Heart left ventricle (tissue), 16 donors: Measurements from ENCODE around the gene SDR42E2. TPM values are rescaled to one million over a fixed set of nuclear protein-coding genes. Genes with fewer than 3 reads are reported as not detected.

Experiments
- ATAC-seq, 4 donors: fragments of 200-7000 bp; cut with Tn5 transposase; one replicate each; pipeline ENCODE4 v1.9.1; 2020 to 2022; ENCODE audit warnings: moderate library complexity in 4 of 4, mild to moderate bottlenecking in 3 of 4, moderate number of reproducible peaks in 1 of 4
- DNase-seq, 5 donors: peaks; one replicate each; pipeline ENCODE4 v3.0.0-alpha.2; 2020
- H3K27ac ChIP-seq, 12 donors: fragments of 200-600 bp; sonication (generic) in 4 of 12; one replicate each; pipeline versions ENCODE4 v1.5.0 to v1.8.0; 2016 to 2022; ENCODE audit warnings: mild to moderate bottlenecking in 2 of 12
- H3K27me3 ChIP-seq, 9 donors: fragments of 200-600 bp; sonication (generic) in 2 of 9; one replicate each; pipeline versions ENCODE4 v1.5.1 to v1.8.0; 2016 to 2022; ENCODE audit warnings: mild to moderate bottlenecking in 3 of 9
- H3K36me3 ChIP-seq, 9 donors: fragments of 200-600 bp; sonication (generic) in 2 of 9; one replicate each; pipeline versions ENCODE4 v1.5.0 to v1.8.0; 2018 to 2022; ENCODE audit warnings: mild to moderate bottlenecking in 2 of 9
- H3K4me1 ChIP-seq, 12 donors: fragments of 200-600 bp; sonication (generic) in 4 of 12; one replicate each; pipeline versions ENCODE4 v1.5.0 to v1.8.0; 2016 to 2022; ENCODE audit warnings: mild to moderate bottlenecking in 3 of 12
- H3K4me3 ChIP-seq, 12 donors: fragments of 200-600 bp; sonication (generic) in 4 of 12; one replicate each; pipeline versions ENCODE4 v1.5.0 to v1.8.0; 2017 to 2022; ENCODE audit warnings: mild to moderate bottlenecking in 9 of 12, moderate library complexity in 4 of 12
- H3K9me3 ChIP-seq, 12 donors: fragments of 200-600 bp; sonication (generic) in 4 of 12; one replicate each; pipeline versions ENCODE4 v1.5.0 to v1.8.0; 2016 to 2022; ENCODE audit warnings: mild to moderate bottlenecking in 1 of 12
- CTCF ChIP-seq, 12 donors: fragments of 200-600 bp; sonication (generic) in 4 of 12; IDR thresholded peaks; one replicate each; pipeline versions ENCODE4 v1.5.0 to v1.8.0; 2018 to 2022; ENCODE audit warnings: antibody characterized with exemption in 12 of 12, mild to moderate bottlenecking in 5 of 12
- POLR2A ChIP-seq, 2 donors: fragments of 450-650 bp; IDR thresholded peaks; one replicate each; pipeline ENCODE4 v1.6.1; 2017; ENCODE audit warnings: antibody characterized with exemption in 2 of 2, mild to moderate bottlenecking in 2 of 2, moderate library complexity in 2 of 2
- WGBS, 4 donors: extraction: QIAGEN DNeasy Blood & Tissue Kit in 2 of 4; methylation state at CpG; one replicate each; pipeline versions ENCODE4 v1.1.5 to v1.1.7; 2013 to 2018; 5-methylcytosine and 5-hydroxymethylcytosine counted together
- intact Hi-C, 10 donors: fragments of 100-400 bp; cut with DNase I; formaldehyde crosslinking; loops; one replicate each; pipeline versions ENCODE4 v1.11.1 to v1.14.2; 2022
- polyA plus RNA-seq, 2 donors: library from polyadenylated mRNA; stranded (reverse); fragments of 200-250 nt; gene quantifications; one replicate each; pipeline ENCODE4 v1.2.3, GENCODE V29; 2013
- total RNA-seq, 9 donors: library from RNA; depleted of rRNA in 2 of 9; stranded (reverse); fragments of >200 nt in 2 of 9; fragmentation: NEBNext Ultra II Directional in 3 of 9; extraction: Animal tissue kit (Norgen Biotek cat#: 25700) in 3 of 9; gene quantifications; one replicate each; pipeline versions ENCODE4 v1.1.0 to v1.2.4, GENCODE V29; 2016 to 2023
- donor health status: ischemic (EF 13 %, LVEDD 7.1; RV severe dilation, severe dysfunction).
- donor health status: healthy with polysubstance abuse.
- donor health status: DM: no; HTN: yes; CAD: no.
- donor health status: DM: no; HTN: no; CAD: no.
- donor health status: ischemic (EF 25% LVEDD 6.9; RV normal size, moderate dysfunction).
- donor health status: ischemic (EF 25% LVEDD 5.7; RV mildly dilated, moderate dysfunction).
- donor health status: healthy.
- donor health status: DM: yes; HTN: yes; CAD: no.
- donor health status: ischemic (EF 35%, LVEDD 5.7; RV mildly dilated, moderate dysfunction).
- donor health status: nonischemic (EF 11% LVEDD 7.7; RV severe dilation, severe dysfunction).
- donor health status: DM: yes; HTN: yes; CAD: no.
- donor health status: PGD.
- donor health status: ischemic (EF 29% LVEDD 5.4; RV normal size, mild dysfunction).
- donor health status: nonischemic (EF 23%, LVEDD 6.1; RV moderate dilation, normal function).

SDR42E2 gene
- total and polyA plus RNA-seq, 11 donors: not detected

- ATAC-seq: peak in 1 of 4 donors; percentile 5
- Histone ChIP-seq H3K4me1 (peaks cover 0 to 15% (median 1%) of the 10 kb centered on the region in 12 donors), H3K9me3 (no peaks in the 10 kb centered on the region), H3K27me3 (no peaks in the 10 kb centered on the region), H3K36me3 (peaks cover 0 to 71% (median 44%) of the 10 kb centered on the region in 9 donors), H3K27ac (peak overlapping the region in 6 of 12 donors; percentile 7 to 66 (median 40)), H3K4me3 (no peak overlapping the region)
- TF ChIP-seq CTCF (IDR thresholded peaks at IDR 0.05): no peak
- DNase-seq: no peak
- WGBS, 4 donors: 48 to 69% (median 53%) methylated on average over 6 of the region's 6 CpGs
- intact Hi-C loops: no loop called here
These were observed 70.7 kb downstream of the SDR42E2 start for GRCh38 chr16:22233037-22233372.

- Histone ChIP-seq H3K4me3 (no peak overlapping the region), H3K36me3 (peaks cover 0 to 52% (median 19%) of the 10 kb centered on the region in 9 donors), H3K9me3 (no peaks in the 10 kb centered on the region), H3K27ac (no peak overlapping the region), H3K27me3 (no peaks in the 10 kb centered on the region), H3K4me1 (peaks cover 0 to 30% (median 10%) of the 10 kb centered on the region in 12 donors)
- DNase-seq (no peak), ATAC-seq (peak in 2 of 4 donors; percentile 55 to 59)
- WGBS, 4 donors: 62 to 78% (median 77%) methylated on average over 9 of the region's 9 CpGs
- TF ChIP-seq POLR2A (IDR thresholded peaks at IDR 0.05) (no peak), CTCF (IDR thresholded peaks at IDR 0.05) (no peak)
- intact Hi-C loops: no loop called here
These were observed 73.8 kb downstream of the SDR42E2 start for GRCh38 chr16:22235839-22236745.

- no peak for TF ChIP-seq POLR2A (IDR thresholded peaks at IDR 0.05)
- TF ChIP-seq CTCF (IDR thresholded peaks at IDR 0.05): no peak
- H3K36me3 ChIP-seq: peaks cover 0 to 24% (median 9%) of the 10 kb centered on the region in 9 donors
- no peak overlapping the region for H3K4me3 ChIP-seq
- H3K27ac ChIP-seq: peak overlapping the region in 2 of 12 donors; percentile 9 to 74
- no peak for DNase-seq
- H3K9me3 ChIP-seq: no peaks in the 10 kb centered on the region
- H3K27me3 ChIP-seq: no peaks in the 10 kb centered on the region
- intact Hi-C loops: no loop called here
- peaks cover 0 to 28% (median 6%) of the 10 kb centered on the region in 12 donors for H3K4me1 ChIP-seq
- WGBS, 4 donors: 81 to 88% (median 82%) methylated on average over 14 of the region's 14 CpGs
- no peak for ATAC-seq
These were observed 77.0 kb downstream of the SDR42E2 start for GRCh38 chr16:22239131-22239805.
